Naive B cell (primary cell): ENCODE measurements around the gene HNF1A. TPM values are rescaled to one million over a fixed set of nuclear protein-coding genes. Genes with fewer than 3 reads are reported as not detected.

ENCODE experiments used
- ATAC-seq, 2 donors: fragments of 150-1000 bp; cut with Tn5 transposase; 2 replicates each; pipeline ENCODE4 v1.10.0; 2021; ENCODE audit warnings: low read depth in 2 of 2, mild to moderate bottlenecking in 2 of 2, moderate library complexity in 2 of 2
- DNase-seq: peaks from one replicate; pipeline ENCODE4 v3.0.0; 2022
- H3K27ac Mint-ChIP-seq, 6 donors: one replicate each; pipeline ENCODE4 v1.8.0; 2020 to 2022; ENCODE audit warnings: mild to moderate bottlenecking in 6 of 6, mixed read lengths in 6 of 6, moderate library complexity in 5 of 6, inconsistent platforms in 2 of 6
- H3K27me3 Mint-ChIP-seq, 3 donors: one replicate each; pipeline ENCODE4 v1.8.0; 2021 to 2022; ENCODE audit warnings: mixed read lengths in 3 of 3, mild to moderate bottlenecking in 1 of 3
- H3K36me3 Mint-ChIP-seq, 2 donors: one replicate each; pipeline ENCODE4 v1.8.0; 2020 to 2022; ENCODE audit warnings: mixed read lengths in 2 of 2, inconsistent platforms in 1 of 2, mild to moderate bottlenecking in 1 of 2
- H3K4me1 Mint-ChIP-seq, 3 donors: one replicate each; pipeline ENCODE4 v1.8.0; 2020 to 2022; ENCODE audit warnings: mixed read lengths in 3 of 3, inconsistent platforms in 1 of 3, mild to moderate bottlenecking in 1 of 3, moderate library complexity in 1 of 3
- H3K4me3 Mint-ChIP-seq, 8 donors: one replicate each; pipeline ENCODE4 v1.8.0; 2020 to 2022; ENCODE audit warnings: mild to moderate bottlenecking in 8 of 8, mixed read lengths in 8 of 8, moderate library complexity in 8 of 8, inconsistent platforms in 2 of 8
- H3K9me3 Mint-ChIP-seq, 7 donors: one replicate each; pipeline ENCODE4 v1.8.0; 2020 to 2022; ENCODE audit warnings: mixed read lengths in 7 of 7, mild to moderate bottlenecking in 5 of 7, inconsistent platforms in 2 of 7, moderate library complexity in 1 of 7
- polyA plus RNA-seq, 6 donors: library from polyadenylated mRNA; unstranded; fragments of 300-500 nt; fragmentation: Illumina TruSeq; gene quantifications; one replicate each; pipeline ENCODE4 v1.2.3, GENCODE V29; 2021; ENCODE audit warnings: low read depth in 6 of 6

The HNF1A gene
- polyA plus RNA-seq, 6 donors from 2014 or later: not detected

DNA sequence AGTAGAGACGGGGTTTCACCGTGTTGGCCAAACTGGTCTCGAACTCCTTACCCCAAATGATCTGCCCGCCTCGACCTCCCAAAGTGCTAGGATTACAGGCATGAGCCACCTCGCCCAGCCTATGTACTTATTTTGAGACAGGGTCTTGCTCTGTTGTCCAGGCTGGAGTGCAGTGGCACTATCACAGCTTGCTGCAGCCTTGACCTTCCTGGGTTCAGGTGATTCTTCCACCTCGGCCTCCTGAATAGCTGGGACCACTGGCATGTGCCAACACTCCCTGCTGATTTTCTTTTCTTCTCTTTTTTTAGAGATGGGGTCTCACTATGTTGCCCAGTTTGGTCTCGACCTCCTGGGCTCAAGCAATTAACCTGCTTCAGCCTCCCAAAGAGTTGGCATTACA is 14.0 kb upstream of the HNF1A start:
- H3K36me3 Mint-ChIP-seq: no peaks in the 10 kb centered on the region
- ATAC-seq: no peak
- H3K9me3 Mint-ChIP-seq: peaks cover 0 to 2% (median 0%) of the 10 kb centered on the region in 7 donors
- peaks cover 0 to 2% (median 0%) of the 10 kb centered on the region in 3 donors for H3K4me1 Mint-ChIP-seq
- peaks cover 11 to 24% (median 13%) of the 10 kb centered on the region in 3 donors for H3K27me3 Mint-ChIP-seq
- H3K4me3 Mint-ChIP-seq: no peak overlapping the region
- H3K27ac Mint-ChIP-seq: no peak overlapping the region
- no peak for DNase-seq

DNA sequence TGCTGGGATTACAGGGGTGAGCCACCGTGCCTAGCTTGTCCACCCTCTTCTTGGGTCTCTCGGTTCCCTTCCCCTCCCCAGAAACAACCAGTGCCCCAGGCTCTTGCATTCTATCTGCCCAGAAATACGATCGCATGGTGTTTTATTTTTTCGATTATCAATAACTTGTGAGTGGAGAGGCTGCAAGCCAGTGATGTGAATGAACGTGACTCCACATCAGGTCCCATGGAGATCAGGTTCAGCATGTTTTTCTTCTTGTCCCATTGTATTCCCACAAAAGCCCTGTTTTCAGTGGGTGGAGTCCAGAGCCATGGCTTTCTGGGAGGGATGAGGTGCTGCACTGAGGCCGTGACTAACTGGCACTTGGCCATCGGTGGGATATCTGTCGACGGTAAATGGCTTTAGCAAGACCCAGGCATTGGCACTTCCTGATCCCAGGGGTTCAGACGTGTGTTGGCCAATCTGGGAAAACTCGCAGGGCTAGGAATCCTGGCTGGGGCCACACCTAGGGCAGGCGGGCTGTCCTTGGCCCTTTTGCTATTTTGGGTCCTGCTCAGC is 12.7 kb upstream of the HNF1A start:
- Mint-ChIP-seq H3K4me3 (no peak overlapping the region), H3K27ac (no peak overlapping the region), H3K4me1 (peaks cover 0 to 2% (median 0%) of the 10 kb centered on the region in 3 donors), H3K36me3 (no peaks in the 10 kb centered on the region), H3K27me3 (peaks cover 9 to 24% (median 13%) of the 10 kb centered on the region in 3 donors), H3K9me3 (peaks cover 0 to 2% (median 0%) of the 10 kb centered on the region in 7 donors)
- ATAC-seq (no peak), DNase-seq (no peak)

DNA sequence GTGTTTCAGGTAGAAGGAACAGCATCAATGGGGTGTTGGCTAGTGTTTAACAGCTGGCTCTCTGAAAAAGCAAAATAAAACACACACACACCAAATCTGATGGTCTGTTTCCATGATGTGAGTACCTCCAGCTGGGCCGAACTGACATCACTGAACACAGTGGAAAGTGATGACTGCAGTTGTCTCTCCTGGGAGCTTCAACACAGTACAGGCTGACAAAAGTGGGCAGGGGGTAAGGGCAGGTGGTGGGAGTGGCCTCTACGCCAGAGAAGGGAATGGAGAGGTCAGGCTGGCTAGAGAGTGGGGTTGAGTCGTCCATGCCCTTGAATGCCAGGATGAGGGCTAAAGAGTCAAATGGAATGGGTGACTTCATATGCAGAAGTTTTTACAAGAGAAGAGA is 8.0 kb upstream of the HNF1A start:
- Mint-ChIP-seq H3K4me3 (peak overlapping the region in 1 of 8 donors; percentile 1), H3K27me3 (peaks cover 5 to 6% (median 5%) of the 10 kb centered on the region in 3 donors), H3K36me3 (no peaks in the 10 kb centered on the region), H3K4me1 (peaks cover 6 to 9% (median 7%) of the 10 kb centered on the region in 3 donors), H3K27ac (peak overlapping the region in 1 of 6 donors; percentile 85), H3K9me3 (no peaks in the 10 kb centered on the region)
- no peak for DNase-seq
- no peak for ATAC-seq

DNA sequence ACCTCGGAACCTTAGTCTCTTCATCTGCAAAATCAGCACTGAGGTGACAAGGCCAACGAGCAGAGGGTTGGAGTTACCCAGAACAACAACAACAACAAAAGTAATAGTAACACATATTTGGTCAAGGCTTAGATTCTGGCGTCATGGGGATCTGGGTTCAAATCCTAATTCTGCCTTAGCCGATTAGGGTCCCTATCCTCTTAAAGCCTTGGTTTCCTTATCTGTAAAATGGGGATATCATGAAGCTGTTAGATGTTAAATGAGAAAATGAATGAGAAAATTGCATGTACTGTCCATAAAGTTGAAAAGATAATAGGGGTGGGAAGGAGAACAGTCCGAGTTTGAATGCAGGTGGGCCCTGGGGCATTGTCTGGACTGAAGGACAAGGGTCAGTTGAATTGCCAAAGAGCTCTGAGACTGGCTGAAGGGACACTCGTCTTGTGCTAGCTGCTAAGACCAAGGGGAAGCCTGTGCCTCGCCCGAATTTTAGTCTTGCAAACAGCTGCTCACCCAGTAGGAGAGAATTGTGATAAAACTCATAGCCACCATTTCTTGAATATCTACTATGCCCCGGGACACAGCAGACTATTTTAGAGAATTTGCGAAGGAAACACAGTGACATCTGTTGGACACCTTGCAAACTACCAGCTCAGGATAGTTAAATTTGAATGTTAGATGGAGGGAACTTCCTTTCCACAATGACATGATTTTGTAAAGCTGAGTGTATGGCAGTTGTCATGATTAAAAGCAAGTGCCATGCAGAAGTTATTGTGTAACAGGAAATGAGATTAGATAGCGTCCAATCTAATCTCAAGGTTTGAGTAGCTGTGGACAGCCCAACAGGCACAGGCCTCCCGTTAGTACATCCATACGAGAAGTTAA is 6.8 kb upstream of the HNF1A start:
- no peaks in the 10 kb centered on the region for H3K36me3 Mint-ChIP-seq
- peaks cover 6 to 9% (median 7%) of the 10 kb centered on the region in 3 donors for H3K4me1 Mint-ChIP-seq
- peak overlapping the region in 1 of 8 donors; percentile 33 for H3K4me3 Mint-ChIP-seq
- H3K27me3 Mint-ChIP-seq: peaks cover 0 to 5% (median 5%) of the 10 kb centered on the region in 3 donors
- DNase-seq (peak; percentile 54), ATAC-seq (peak; percentile 87 to 95)
- no peaks in the 10 kb centered on the region for H3K9me3 Mint-ChIP-seq
- no peak overlapping the region for H3K27ac Mint-ChIP-seq

DNA sequence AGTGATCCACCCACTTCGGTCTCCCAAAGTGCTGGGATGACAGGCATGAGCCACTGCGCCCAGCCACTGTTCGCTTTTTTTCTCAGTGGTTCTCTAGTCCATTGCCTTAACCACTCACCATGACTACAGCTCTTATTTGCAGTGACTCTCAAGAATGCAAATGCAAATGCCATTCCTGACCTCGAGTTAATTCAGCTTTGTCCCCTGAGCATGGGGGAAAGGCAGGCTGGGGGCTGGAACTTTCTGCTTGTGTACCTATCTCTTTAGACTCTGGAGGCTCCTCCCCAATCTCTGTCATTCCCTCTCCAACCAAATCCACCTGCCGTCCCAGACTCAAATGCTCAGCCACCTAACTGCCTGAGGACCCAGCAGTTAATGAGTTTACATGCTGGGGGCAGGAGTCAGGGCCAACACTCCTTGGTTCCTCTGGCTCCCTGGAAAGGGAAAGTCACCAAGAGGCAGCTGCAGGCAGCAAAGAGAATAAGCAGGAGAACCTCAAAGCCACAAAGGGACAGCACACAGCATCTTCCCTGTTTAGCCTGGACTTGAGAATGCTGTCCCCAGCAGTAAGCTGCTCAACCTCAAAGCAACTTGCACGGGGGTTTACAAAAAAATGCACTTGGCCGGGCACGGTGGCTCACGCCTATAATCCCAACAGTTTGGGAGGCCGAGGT is 5.3 kb upstream of the HNF1A start:
- DNase-seq: no peak

DNA sequence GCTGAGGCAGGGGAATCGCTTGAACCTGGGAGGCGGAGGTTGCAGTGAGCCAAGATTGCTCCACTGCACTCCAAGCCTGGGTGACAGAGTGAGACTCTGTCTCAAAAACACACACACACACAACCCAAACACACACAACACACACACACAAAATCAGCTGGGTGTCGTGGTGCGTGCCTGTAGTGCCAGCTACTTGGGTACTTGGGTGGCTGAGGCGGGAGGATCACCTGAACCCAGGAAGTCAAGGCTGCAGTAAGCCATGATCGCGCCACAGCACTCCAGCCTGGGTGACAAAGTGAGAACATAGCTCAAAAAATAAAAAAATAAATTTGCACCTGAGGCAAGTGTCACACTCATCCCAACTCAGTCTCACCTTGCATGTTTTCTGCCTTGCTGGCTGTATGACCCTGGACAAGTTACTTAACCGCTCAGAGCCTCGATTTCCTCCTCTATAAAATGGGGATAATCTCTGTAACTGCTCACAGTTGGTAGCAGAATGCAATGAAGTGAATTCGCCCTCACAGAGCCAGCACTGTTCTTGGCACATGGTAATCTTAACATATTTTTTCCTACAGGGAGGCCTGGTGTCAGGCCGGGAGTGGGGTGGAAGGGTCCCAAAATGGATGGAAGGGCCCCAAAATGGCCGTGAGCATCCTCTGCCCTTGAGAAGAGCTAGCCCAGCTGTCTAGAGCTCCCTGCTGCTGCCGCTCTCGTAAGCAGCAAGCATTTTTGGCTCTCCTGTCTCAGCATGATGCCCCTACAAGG is 630 bp upstream of the HNF1A start:
- peaks cover 0 to 9% (median 0%) of the 10 kb centered on the region in 3 donors for H3K27me3 Mint-ChIP-seq
- H3K4me3 Mint-ChIP-seq: no peak overlapping the region
- peaks cover 0 to 8% of the 10 kb centered on the region in 2 donors for H3K36me3 Mint-ChIP-seq
- DNase-seq: no peak
- H3K27ac Mint-ChIP-seq: peak overlapping the region in 1 of 6 donors; percentile 42
- H3K9me3 Mint-ChIP-seq: peaks cover 0 to 5% (median 0%) of the 10 kb centered on the region in 7 donors
- no peaks in the 10 kb centered on the region for H3K4me1 Mint-ChIP-seq
- no peak for ATAC-seq

More for the DNA sequence above, 5.3 kb upstream of the HNF1A start:
- H3K27me3 Mint-ChIP-seq: peaks cover 0 to 5% (median 0%) of the 10 kb centered on the region in 3 donors
- no peak for ATAC-seq
- H3K4me3 Mint-ChIP-seq: no peak overlapping the region
- H3K36me3 Mint-ChIP-seq: no peaks in the 10 kb centered on the region
- H3K27ac Mint-ChIP-seq: no peak overlapping the region
- peaks cover 6 to 9% (median 7%) of the 10 kb centered on the region in 3 donors for H3K4me1 Mint-ChIP-seq
- H3K9me3 Mint-ChIP-seq: no peaks in the 10 kb centered on the region

DNA sequence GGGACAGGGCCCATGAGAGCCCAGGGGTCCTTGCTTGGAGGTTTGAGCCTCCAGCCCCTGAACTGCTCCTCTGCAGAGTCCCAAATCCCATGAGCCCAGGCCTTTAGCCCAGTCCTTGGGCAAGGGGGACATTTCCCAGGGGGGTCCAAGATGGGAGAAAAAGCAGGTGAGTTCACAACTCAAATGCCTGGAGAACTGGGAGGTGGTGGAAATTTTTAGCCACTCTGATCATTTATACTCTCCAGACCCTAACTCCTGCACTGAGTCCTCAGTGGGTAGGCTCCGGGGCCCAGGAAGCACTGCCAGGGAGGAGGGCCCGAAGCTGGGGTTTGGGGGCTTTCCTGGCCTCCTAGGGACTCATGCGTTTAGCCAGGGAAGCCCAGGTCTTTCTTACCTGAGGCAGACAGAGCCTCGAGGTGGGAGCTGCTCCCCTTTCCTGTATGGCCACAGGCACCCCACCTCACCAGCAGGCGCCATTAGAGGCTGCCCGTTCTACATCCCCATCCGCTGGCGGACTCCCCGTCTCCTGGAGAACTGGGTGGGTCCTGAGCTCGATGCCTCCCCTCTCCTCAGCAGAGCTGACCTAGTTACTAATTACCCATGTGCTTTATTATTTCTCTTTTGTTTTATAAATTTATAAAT is 998 bp downstream of the HNF1A start:
- peaks cover 0 to 5% (median 0%) of the 10 kb centered on the region in 7 donors for H3K9me3 Mint-ChIP-seq
- DNase-seq (no peak), ATAC-seq (no peak)
- H3K36me3 Mint-ChIP-seq: peaks cover 0 to 8% of the 10 kb centered on the region in 2 donors
- no peak overlapping the region for H3K4me3 Mint-ChIP-seq
- H3K27me3 Mint-ChIP-seq: peaks cover 0 to 9% (median 3%) of the 10 kb centered on the region in 3 donors
- H3K4me1 Mint-ChIP-seq: no peaks in the 10 kb centered on the region
- H3K27ac Mint-ChIP-seq: no peak overlapping the region

DNA sequence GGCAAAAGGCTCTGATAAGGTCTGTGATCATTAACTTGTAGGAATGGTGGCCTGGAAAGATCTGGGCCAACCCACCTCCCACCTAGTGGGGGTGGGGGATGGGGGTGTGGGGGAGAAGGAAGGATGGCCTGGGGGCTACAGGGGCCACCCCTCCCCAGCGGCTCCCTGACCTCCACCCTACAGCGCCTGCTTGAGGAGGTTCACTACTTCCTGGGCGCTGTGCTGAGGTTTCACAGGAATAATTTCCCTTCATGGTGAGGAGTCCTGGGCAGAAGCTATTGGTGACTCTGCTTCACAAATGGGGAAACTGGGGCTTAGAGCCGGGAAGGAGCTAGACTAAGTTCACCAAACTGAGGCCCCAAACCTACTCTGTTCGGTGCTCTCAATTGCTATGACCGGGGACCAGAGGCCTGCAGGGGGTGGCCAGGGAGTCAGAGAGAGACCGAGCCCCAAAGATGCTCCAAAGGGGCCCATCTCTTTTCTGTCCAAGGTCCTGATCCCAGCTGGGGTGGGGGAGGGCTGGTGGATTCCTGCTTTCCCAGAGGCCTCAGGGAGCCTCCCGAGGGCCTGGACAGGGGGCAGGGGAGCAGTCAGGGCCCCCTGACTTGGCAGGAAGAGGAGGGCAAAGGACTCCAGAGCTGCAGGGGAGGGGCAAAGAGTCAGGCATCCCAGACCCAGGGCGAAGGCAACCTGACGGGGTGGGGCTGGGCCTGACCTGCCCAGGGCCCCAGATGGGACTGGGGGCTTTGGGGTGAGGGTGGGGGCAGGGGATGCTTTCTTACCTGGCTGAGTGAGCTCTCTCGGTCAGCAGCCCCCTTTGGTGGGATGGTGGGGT is 1.7 kb downstream of the HNF1A start:
- Mint-ChIP-seq H3K4me3 (no peak overlapping the region), H3K36me3 (peaks cover 0 to 8% of the 10 kb centered on the region in 2 donors), H3K27me3 (peaks cover 0 to 9% (median 4%) of the 10 kb centered on the region in 3 donors), H3K27ac (no peak overlapping the region), H3K4me1 (no peaks in the 10 kb centered on the region), H3K9me3 (peaks cover 0 to 5% (median 0%) of the 10 kb centered on the region in 7 donors)
- DNase-seq (no peak), ATAC-seq (no peak)

DNA sequence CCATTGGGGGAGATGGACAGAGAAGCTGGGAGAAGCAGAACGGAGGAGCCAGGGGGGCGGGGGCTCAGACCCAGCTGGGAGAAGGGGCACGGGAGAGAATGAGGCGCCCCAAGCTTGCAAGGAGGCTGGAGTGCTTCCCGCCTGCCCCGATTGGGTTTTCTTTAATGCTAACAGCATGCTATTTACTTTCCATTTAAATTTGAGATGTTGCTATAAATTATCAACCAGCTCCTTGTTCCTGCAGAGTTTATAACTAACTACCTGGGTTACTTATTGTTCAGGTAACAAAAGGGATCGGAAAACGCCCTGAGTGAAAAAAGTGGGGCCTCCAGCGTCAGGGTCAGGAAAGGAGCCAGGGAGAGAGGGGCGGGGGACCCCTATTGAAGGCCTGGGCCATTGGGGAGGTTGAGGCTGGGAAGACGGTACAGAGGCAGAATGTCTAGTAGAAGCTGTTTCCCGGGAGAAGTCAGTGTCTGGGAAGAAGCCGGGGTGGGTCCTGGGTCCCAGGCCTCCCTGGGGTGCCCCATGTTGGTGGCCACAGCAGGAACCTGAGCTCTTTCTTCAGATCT is 2.5 kb downstream of the HNF1A start:
- ATAC-seq (no peak), DNase-seq (no peak)
- peaks cover under 1 to 9% (median 4%) of the 10 kb centered on the region in 3 donors for H3K27me3 Mint-ChIP-seq

DNA sequence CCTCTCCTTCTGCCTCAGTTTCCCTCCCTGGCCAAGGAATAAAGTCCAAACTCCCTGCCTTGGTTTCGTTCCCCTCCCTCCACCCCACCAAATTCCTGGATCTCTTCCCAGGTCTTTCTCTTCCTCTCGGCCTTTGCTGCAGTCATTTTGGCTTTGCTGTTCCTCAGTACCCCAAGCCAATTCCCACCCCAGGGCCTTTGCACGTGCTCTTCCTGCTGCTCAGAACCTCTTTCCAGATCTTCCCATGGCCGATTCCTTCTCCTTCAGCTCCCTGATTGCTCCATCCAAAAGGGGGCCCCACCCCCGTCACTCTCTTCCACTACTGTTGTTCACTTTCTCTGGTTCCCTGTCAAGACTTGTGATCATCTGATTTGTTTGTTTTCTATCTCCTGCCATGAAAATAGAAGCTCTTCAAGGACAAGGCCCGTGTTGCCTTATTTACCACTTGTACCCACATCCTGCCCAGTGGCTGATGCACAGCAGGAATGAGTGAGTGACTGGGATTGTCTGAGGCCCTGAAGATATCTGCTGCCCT is 3.1 kb downstream of the HNF1A start:
- Mint-ChIP-seq H3K36me3 (peaks cover 0 to 8% of the 10 kb centered on the region in 2 donors), H3K9me3 (peaks cover 0 to 5% (median 0%) of the 10 kb centered on the region in 7 donors), H3K27ac (peak overlapping the region in 1 of 6 donors; percentile 7), H3K4me3 (no peak overlapping the region), H3K4me1 (no peaks in the 10 kb centered on the region), H3K27me3 (peaks cover 4 to 9% (median 5%) of the 10 kb centered on the region in 3 donors)
- DNase-seq: no peak
- ATAC-seq: no peak

More for the DNA sequence above, 2.5 kb downstream of the HNF1A start:
- Mint-ChIP-seq H3K27ac (peak overlapping the region in 1 of 6 donors; percentile 58), H3K4me3 (no peak overlapping the region), H3K4me1 (no peaks in the 10 kb centered on the region), H3K36me3 (peaks cover 0 to 8% of the 10 kb centered on the region in 2 donors), H3K9me3 (peaks cover 0 to 5% (median 0%) of the 10 kb centered on the region in 7 donors)

DNA sequence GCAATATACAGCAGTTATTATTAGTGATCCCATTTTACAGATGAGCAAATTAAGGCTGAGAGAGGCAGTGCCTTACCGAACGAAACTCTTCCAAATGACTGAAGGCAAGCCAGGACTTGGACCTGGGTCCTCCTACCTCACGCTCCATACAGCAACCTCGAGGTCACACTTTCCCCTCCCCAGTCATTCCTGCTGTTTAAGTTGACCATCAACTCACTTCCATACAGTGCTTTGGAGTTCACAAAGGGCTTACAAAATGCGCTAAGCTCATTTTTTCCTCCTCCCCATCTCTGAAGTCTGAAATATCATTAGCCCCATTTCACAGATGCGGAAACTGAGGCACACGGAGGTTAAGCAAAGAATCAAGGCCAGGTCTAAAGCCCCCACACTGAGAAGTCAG is 4.3 kb downstream of the HNF1A start:
- Mint-ChIP-seq H3K36me3 (peaks cover 0 to 8% of the 10 kb centered on the region in 2 donors), H3K4me1 (no peaks in the 10 kb centered on the region), H3K9me3 (peaks cover 0 to 5% (median 0%) of the 10 kb centered on the region in 7 donors), H3K27me3 (peaks cover 4 to 9% (median 5%) of the 10 kb centered on the region in 3 donors), H3K4me3 (peak overlapping the region in 1 of 8 donors; percentile 15), H3K27ac (no peak overlapping the region)
- DNase-seq: no peak
- ATAC-seq: no peak
